Lung (tissue), 12 donors: ENCODE data around the gene EIF3D. TPM values are rescaled to one million over a fixed set of nuclear protein-coding genes. Genes with fewer than 3 reads are reported as not detected.

ENCODE experiments used
- ATAC-seq: fragments of 200-7000 bp; cut with Tn5 transposase; one replicate; pipeline ENCODE4 v1.9.1; 2020; ENCODE audit warnings: moderate number of reproducible peaks; ENCODE audit not compliant: insufficient read depth, low FRiP score
- DNase-seq, 3 donors: peaks; one replicate each; pipeline ENCODE4 v3.0.0-alpha.2; 2013 to 2017
- H3K27ac ChIP-seq, 2 donors: one replicate each; pipeline ENCODE4 v1.5.1; 2013; ENCODE audit warnings: mild to moderate bottlenecking in 2 of 2, moderate library complexity in 2 of 2, control low read depth in 1 of 2, inconsistent platforms in 1 of 2, low read depth in 1 of 2, low read length in 1 of 2
- H3K27me3 ChIP-seq, 3 donors: one replicate each; pipeline ENCODE4 v1.5.1; 2013; ENCODE audit warnings: low read length in 2 of 3; ENCODE audit not compliant: control insufficient read depth in 3 of 3, insufficient read depth in 3 of 3
- H3K36me3 ChIP-seq, 4 donors: one replicate each; pipeline ENCODE4 v1.5.1; 2013; ENCODE audit warnings: low read length in 4 of 4, mild to moderate bottlenecking in 1 of 4, moderate library complexity in 1 of 4; ENCODE audit not compliant: control insufficient read depth in 4 of 4, insufficient read depth in 4 of 4
- H3K4me1 ChIP-seq, 5 donors: one replicate each; pipeline ENCODE4 v1.5.1; 2013; ENCODE audit warnings: low read length in 5 of 5, mild to moderate bottlenecking in 2 of 5, moderate library complexity in 1 of 5; ENCODE audit not compliant: control insufficient read depth in 5 of 5, insufficient read depth in 5 of 5
- H3K4me3 ChIP-seq: one replicate; pipeline ENCODE4 v1.5.1; 2013; ENCODE audit warnings: mild to moderate bottlenecking, control low read depth, moderate library complexity
- H3K9ac ChIP-seq, 2 donors: one replicate each; pipeline ENCODE4 v1.5.1; 2013; ENCODE audit warnings: low read length in 2 of 2, control low read depth in 1 of 2; ENCODE audit not compliant: insufficient read depth in 1 of 2
- H3K9me3 ChIP-seq, 4 donors: one replicate each; pipeline ENCODE4 v1.5.1; 2013; ENCODE audit warnings: low read length in 3 of 4, mild to moderate bottlenecking in 1 of 4, moderate library complexity in 1 of 4; ENCODE audit not compliant: control insufficient read depth in 4 of 4, insufficient read depth in 3 of 4
- WGBS, 2 donors: extraction: QIAGEN DNeasy Blood & Tissue Kit; methylation state at CpG; one replicate each; pipeline ENCODE4 v1.1.7; 2013; 5-methylcytosine and 5-hydroxymethylcytosine counted together
- polyA plus RNA-seq, 2 donors: library from polyadenylated mRNA; stranded (reverse); fragments of 200-250 nt; gene quantifications; one replicate each; pipeline ENCODE4 v1.2.1, GENCODE V29; 2013
- total RNA-seq, 2 donors: library from RNA; depleted of rRNA in 1 of 2; stranded (reverse); fragments of >200 nt in 1 of 2; gene quantifications; one replicate each; pipeline ENCODE4 v1.2.1, GENCODE V29; 2014 to 2021
- TF ChIP-seq, protein P1 (sequence below): IDR thresholded peaks from 2 replicates; pipeline ENCODE4 v1.5.1; 2012; ENCODE audit warnings: mild to moderate bottlenecking; ENCODE audit errors: control extremely low read depth, extremely low read depth
- donor health status: control.
- donor health status: control.
- donor health status: Bipolar disorder and iron deficiency.
- donor health status: healthy.
- donor health status: DM: yes; HTN: yes; CAD: no.

Gene EIF3D
- total and polyA plus RNA-seq, 4 donors: 123 to 221 (median 174) TPM

DNA sequence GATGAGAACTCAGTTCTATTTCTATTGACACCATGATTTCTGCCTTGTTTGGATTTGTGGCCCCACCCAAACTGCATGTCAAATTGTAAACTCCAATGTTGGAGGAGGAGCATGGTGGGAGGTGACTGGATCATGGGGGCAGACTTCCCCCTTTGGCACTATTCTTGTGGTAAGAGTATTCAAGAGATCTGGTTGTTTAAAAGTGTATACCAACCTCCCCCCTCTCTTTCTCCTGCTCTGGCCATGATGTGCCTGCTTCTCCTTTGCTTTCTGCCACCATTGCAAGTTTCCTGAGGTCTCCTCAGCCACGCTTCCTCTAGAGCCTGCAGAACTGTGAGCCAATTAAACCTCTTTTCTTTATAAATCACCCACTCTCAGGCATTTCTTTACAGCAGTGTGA lies 14.2 kb downstream of the EIF3D start:
- H3K36me3 ChIP-seq: peaks cover 73 to 81% (median 74%) of the 10 kb centered on the region in 4 donors

DNA sequence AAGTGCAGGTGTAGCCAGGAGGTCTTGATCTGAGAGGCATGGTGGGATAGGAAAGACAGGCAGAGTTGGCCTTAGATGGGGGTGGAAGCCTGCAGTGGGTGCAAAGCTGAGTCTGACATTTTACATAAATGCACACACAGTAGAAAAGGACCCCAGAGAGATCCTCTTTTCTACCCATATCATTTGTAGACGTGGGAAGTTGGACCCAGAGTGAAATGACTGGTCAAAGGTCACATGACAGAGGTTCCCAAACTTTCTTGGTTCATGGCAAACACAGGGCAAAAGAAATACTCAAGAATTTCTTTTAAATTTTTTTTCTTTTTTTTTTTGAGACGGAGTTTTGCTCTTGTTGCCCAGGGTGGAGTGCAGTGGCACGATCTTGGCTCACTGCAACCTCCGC lies 16.0 kb downstream of the EIF3D start:
- Histone ChIP-seq H3K27ac (no peak overlapping the region), H3K36me3 (peaks cover 56 to 65% (median 59%) of the 10 kb centered on the region in 4 donors), H3K9ac (no peak overlapping the region), H3K4me1 (no peaks in the 10 kb centered on the region), H3K9me3 (peaks cover 0 to 3% (median 0%) of the 10 kb centered on the region in 4 donors), H3K27me3 (no peaks in the 10 kb centered on the region), H3K4me3 (no peak overlapping the region)
- WGBS, 2 donors: 84 to 88% methylated on average over 4 of the region's 4 CpGs
- no peak for ATAC-seq
- no peak for DNase-seq
- TF ChIP-seq, protein P1, sequence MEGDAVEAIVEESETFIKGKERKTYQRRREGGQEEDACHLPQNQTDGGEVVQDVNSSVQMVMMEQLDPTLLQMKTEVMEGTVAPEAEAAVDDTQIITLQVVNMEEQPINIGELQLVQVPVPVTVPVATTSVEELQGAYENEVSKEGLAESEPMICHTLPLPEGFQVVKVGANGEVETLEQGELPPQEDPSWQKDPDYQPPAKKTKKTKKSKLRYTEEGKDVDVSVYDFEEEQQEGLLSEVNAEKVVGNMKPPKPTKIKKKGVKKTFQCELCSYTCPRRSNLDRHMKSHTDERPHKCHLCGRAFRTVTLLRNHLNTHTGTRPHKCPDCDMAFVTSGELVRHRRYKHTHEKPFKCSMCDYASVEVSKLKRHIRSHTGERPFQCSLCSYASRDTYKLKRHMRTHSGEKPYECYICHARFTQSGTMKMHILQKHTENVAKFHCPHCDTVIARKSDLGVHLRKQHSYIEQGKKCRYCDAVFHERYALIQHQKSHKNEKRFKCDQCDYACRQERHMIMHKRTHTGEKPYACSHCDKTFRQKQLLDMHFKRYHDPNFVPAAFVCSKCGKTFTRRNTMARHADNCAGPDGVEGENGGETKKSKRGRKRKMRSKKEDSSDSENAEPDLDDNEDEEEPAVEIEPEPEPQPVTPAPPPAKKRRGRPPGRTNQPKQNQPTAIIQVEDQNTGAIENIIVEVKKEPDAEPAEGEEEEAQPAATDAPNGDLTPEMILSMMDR: no peak

More for the DNA sequence above, 14.2 kb downstream of the EIF3D start:
- TF ChIP-seq, protein P1: no peak
- WGBS, 2 donors: 93 to 94% methylated on average over 1 of the region's 1 CpG
- Histone ChIP-seq H3K4me3 (no peak overlapping the region), H3K4me1 (no peaks in the 10 kb centered on the region), H3K27ac (no peak overlapping the region), H3K9ac (no peak overlapping the region), H3K27me3 (no peaks in the 10 kb centered on the region), H3K9me3 (peaks cover 0 to 3% (median 0%) of the 10 kb centered on the region in 4 donors)
- ATAC-seq: no peak
- no peak for DNase-seq

DNA sequence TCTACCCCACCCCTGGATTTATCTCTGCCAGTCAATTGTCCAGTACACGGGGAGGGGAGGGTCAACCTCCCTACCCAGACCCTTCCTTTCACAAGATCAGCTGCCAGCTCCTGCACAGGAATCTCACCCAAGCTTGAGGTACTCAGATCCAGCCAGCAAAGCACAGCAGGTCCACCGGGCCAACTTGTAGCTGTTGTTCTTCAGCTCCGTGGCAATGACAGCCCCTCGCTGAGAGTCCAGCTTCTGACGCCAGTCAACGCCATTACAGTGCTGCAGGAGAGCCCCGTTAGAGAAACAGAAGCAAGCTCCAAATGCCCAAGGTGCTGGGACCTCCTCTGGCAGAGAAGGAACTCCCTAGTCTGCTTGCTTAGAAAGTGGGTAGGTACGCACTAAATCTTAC lies 16.6 kb downstream of the EIF3D start:
- Histone ChIP-seq H3K27ac (no peak overlapping the region), H3K9me3 (peaks cover 0 to 3% (median 0%) of the 10 kb centered on the region in 4 donors), H3K4me1 (peaks cover 0 to 4% (median 3%) of the 10 kb centered on the region in 5 donors), H3K4me3 (no peak overlapping the region), H3K9ac (no peak overlapping the region), H3K27me3 (no peaks in the 10 kb centered on the region), H3K36me3 (peaks cover 52 to 60% (median 57%) of the 10 kb centered on the region in 4 donors)
- WGBS, 2 donors: 93 to 96% methylated on average over 8 of the region's 8 CpGs
- ATAC-seq (no peak), DNase-seq (no peak)
- TF ChIP-seq, protein P1: no peak
